Fibroblast of the conjunctiva (primary cell): ENCODE results near the gene TMEM72.

Experiments used
- DNase-seq: peaks from one replicate; pipeline ENCODE4 v3.0.0-alpha.2; 2010; ENCODE audit warnings: low read depth

The TMEM72 gene

GRCh38 chr10:44955413-44956070, 44.4 kb downstream of the TMEM72 start:
- DNase-seq, result no peak

GRCh38 chr10:44956226-44956625, 45.1 kb downstream of the TMEM72 start:
- DNase-seq, result no peak

- DNase-seq, result no peak
These were observed 45.9 kb downstream of the TMEM72 start for GRCh38 chr10:44956717-44957706.

- DNase-seq, result no peak
These were observed 47.2 kb downstream of the TMEM72 start for GRCh38 chr10:44958196-44958897.

GRCh38 chr10:44958898-44959246, 47.7 kb downstream of the TMEM72 start:
- DNase-seq, result no peak

GRCh38 chr10:44959247-44960087, 48.3 kb downstream of the TMEM72 start, which contains the start of gene RASSF4:
Gene RASSF4, plus strand, starts transcription at chr10:44959802. Its CDS starts 10,401 bp downstream, at chr10:44970203.
- peak; percentile 43 for DNase-seq

GRCh38 chr10:44960088-44960460, 48.9 kb downstream of the TMEM72 start:
- DNase-seq, result no peak

GRCh38 chr10:44960482-44961229, 49.5 kb downstream of the TMEM72 start:
- DNase-seq, result no peak

GRCh38 chr10:44961230-44961571, 50.1 kb downstream of the TMEM72 start:
- DNase-seq, result no peak

- DNase-seq, result no peak
These were observed 51.0 kb downstream of the TMEM72 start for GRCh38 chr10:44961931-44962750.

GRCh38 chr10:44962870-44963738, 52.0 kb downstream of the TMEM72 start:
- DNase-seq, result no peak

GRCh38 chr10:44963772-44964633, 52.9 kb downstream of the TMEM72 start:
- DNase-seq, result no peak

- no peak for DNase-seq
These were observed 54.0 kb downstream of the TMEM72 start for GRCh38 chr10:44965104-44965503.

GRCh38 chr10:44965651-44966097, 54.5 kb downstream of the TMEM72 start:
- no peak for DNase-seq

GRCh38 chr10:44966129-44966815, 55.1 kb downstream of the TMEM72 start:
- no peak for DNase-seq

GRCh38 chr10:44966816-44967509, 55.8 kb downstream of the TMEM72 start:
- DNase-seq, result no peak

- DNase-seq, result no peak
These were observed 56.5 kb downstream of the TMEM72 start for GRCh38 chr10:44967616-44968015.
